Left ventricle myocardium inferior (tissue), 1 donor: ENCODE measurements around the gene USHBP1. TPM values are rescaled to one million over a fixed set of nuclear protein-coding genes. Genes with fewer than 3 reads are reported as not detected.

Source experiments
- DNase-seq: peaks from one replicate; pipeline ENCODE4 v3.0.0-alpha.2; 2020
- H3K27ac ChIP-seq: fragments of 200-600 bp; replicated peaks from 2 replicates; pipeline ENCODE4 v1.8.0; 2021
- H3K27me3 ChIP-seq: fragments of 200-600 bp; 2 replicates; pipeline ENCODE4 v1.8.0; 2021; ENCODE audit warnings: low read depth
- H3K36me3 ChIP-seq: fragments of 200-600 bp; 2 replicates; pipeline ENCODE4 v1.8.0; 2021
- H3K4me1 ChIP-seq: fragments of 200-600 bp; 2 replicates; pipeline ENCODE4 v1.8.0; 2021
- H3K4me3 ChIP-seq: fragments of 200-600 bp; 2 replicates; pipeline ENCODE4 v1.8.0; 2021; ENCODE audit warnings: mild to moderate bottlenecking, moderate library complexity
- H3K9me3 ChIP-seq: fragments of 200-600 bp; replicated peaks from 2 replicates; pipeline ENCODE4 v1.8.0; 2021
- intact Hi-C: fragments of 100-400 bp; cut with micrococcal nuclease; formaldehyde crosslinking; loops from one replicate; pipeline ENCODE4 v1.11.0; 2022
- total RNA-seq: library from RNA; stranded (reverse); fragmentation: NEBNext Ultra II Directional; extraction: Animal tissue kit (Norgen Biotek cat#: 25700); gene quantifications from one replicate; pipeline ENCODE4 v1.2.1, GENCODE V29; 2021
- TF ChIP-seq, protein P1 (sequence below): fragments of 200-600 bp; IDR thresholded peaks from 2 replicates; pipeline ENCODE4 v1.8.0; 2021; ENCODE audit warnings: antibody characterized with exemption, mild to moderate bottlenecking, borderline replicate concordance
- donor health status: DM: no; HTN: yes; CAD: no; lungs with severe emphysema.

The USHBP1 gene
- total RNA-seq, 1 donor from 2014 or later: 7.0 TPM

GRCh38 chr19:17202249-17202648, 62.3 kb downstream of the USHBP1 start:
- Histone ChIP-seq H3K4me1 (peaks cover 4% of the 10 kb centered on the region), H3K27me3 (no peaks in the 10 kb centered on the region), H3K36me3 (peaks cover 89% of the 10 kb centered on the region), H3K9me3 (no peaks in the 10 kb centered on the region), H3K4me3 (no peak overlapping the region), H3K27ac (no peak overlapping the region)
- TF ChIP-seq, protein P1, sequence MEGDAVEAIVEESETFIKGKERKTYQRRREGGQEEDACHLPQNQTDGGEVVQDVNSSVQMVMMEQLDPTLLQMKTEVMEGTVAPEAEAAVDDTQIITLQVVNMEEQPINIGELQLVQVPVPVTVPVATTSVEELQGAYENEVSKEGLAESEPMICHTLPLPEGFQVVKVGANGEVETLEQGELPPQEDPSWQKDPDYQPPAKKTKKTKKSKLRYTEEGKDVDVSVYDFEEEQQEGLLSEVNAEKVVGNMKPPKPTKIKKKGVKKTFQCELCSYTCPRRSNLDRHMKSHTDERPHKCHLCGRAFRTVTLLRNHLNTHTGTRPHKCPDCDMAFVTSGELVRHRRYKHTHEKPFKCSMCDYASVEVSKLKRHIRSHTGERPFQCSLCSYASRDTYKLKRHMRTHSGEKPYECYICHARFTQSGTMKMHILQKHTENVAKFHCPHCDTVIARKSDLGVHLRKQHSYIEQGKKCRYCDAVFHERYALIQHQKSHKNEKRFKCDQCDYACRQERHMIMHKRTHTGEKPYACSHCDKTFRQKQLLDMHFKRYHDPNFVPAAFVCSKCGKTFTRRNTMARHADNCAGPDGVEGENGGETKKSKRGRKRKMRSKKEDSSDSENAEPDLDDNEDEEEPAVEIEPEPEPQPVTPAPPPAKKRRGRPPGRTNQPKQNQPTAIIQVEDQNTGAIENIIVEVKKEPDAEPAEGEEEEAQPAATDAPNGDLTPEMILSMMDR: no peak
- no peak for DNase-seq
- intact Hi-C loops: no loop called here

DNA sequence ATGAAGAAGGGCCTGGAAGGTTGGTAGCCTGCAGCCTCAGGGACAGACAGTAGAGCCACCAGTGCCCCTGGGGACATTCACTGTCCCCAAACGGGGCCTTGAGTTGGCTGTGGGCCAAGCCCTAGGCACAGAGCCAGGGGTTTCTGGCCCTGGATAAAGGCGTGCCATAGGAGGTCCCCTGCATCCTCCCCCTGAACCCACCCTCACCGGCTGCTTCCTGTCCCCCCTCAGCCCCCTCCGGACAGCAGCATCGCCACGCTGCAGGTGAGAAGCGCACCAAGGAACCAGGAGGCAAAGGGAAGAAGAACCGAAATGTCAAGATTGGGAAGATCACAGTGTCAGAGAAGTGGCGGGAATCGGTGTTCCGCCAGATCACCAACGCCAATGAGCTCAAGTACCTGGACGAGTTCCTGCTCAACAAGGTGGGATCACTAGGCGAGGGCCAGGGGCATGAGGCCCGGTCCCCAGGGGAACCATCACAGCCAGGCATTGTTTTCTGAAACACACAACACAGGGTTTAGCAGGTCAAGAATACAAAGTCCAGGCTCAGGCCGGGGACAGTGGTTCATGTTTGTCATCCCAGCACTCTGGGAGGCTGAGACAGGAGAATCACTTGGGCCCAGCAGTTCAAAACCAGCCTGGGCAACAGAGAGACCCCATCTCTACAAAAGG, 64.0 kb downstream of the USHBP1 start:
- H3K4me1 ChIP-seq: peaks cover 4% of the 10 kb centered on the region
- TF ChIP-seq, protein P1: no peak
- peaks cover 79% of the 10 kb centered on the region for H3K36me3 ChIP-seq
- H3K27ac ChIP-seq: no peak overlapping the region
- no peak overlapping the region for H3K4me3 ChIP-seq
- no peak for DNase-seq
- H3K9me3 ChIP-seq: no peaks in the 10 kb centered on the region
- H3K27me3 ChIP-seq: no peaks in the 10 kb centered on the region
- intact Hi-C loops: no loop called here

Other genes with a start within 250 kb of the USHBP1 start
- gene CPAMD8, start 237.9 kb downstream of the USHBP1 start, total RNA-seq: 13.7 TPM
- 3.5 TPM for gene HAUS8, start 189.3 kb downstream of the USHBP1 start, total RNA-seq
- 30.7 TPM for gene MYO9B, start 189.0 kb downstream of the USHBP1 start, total RNA-seq
- 27.5 TPM for gene USE1, start 49.4 kb downstream of the USHBP1 start, total RNA-seq
- 21.2 TPM for gene OCEL1, start 38.5 kb downstream of the USHBP1 start, total RNA-seq
- 60.1 TPM for gene NR2F6, start 18.8 kb downstream of the USHBP1 start, total RNA-seq
- 72.7 TPM for gene BABAM1, start 2.7 kb upstream of the USHBP1 start, total RNA-seq
- gene ANKLE1, start 17.2 kb upstream of the USHBP1 start, total RNA-seq: 0.11 TPM
- 11.7 TPM for gene ABHD8, start 38.7 kb upstream of the USHBP1 start, total RNA-seq
- 206 TPM for gene MRPL34, start 41.1 kb upstream of the USHBP1 start, total RNA-seq
- gene DDA1, start 44.8 kb upstream of the USHBP1 start, total RNA-seq: 35.7 TPM
- 6.8 TPM for gene ANO8, start 70.1 kb upstream of the USHBP1 start, total RNA-seq
- 10.8 TPM for gene GTPBP3, start 72.8 kb upstream of the USHBP1 start, total RNA-seq
- gene PLVAP, start 112.6 kb upstream of the USHBP1 start, total RNA-seq: 36.9 TPM
- gene CCDC194, start 129.5 kb upstream of the USHBP1 start, total RNA-seq: not detected
- 42.2 TPM for gene BST2, start 140.9 kb upstream of the USHBP1 start, total RNA-seq
- gene MVB12A, start 155.3 kb upstream of the USHBP1 start, total RNA-seq: 19.6 TPM
- gene TMEM221, start 183.9 kb upstream of the USHBP1 start, total RNA-seq: 0.14 TPM
- gene NXNL1, start 196.2 kb upstream of the USHBP1 start, total RNA-seq: 0.33 TPM
- 59.3 TPM for gene SLC27A1, start 205.8 kb upstream of the USHBP1 start, total RNA-seq
- gene PGLS, start 246.9 kb upstream of the USHBP1 start, total RNA-seq: 19.9 TPM